K562 (cell line): ENCODE results near the gene KPNA4. TPM values are rescaled to one million over a fixed set of nuclear protein-coding genes. Genes with fewer than 3 reads are reported as not detected.

ENCODE experiments used
- ATAC-seq: fragments of 200-7000 bp; cut with Tn5 transposase; 3 replicates; pipeline ENCODE4 v1.9.1; 2020; ENCODE audit warnings: moderate library complexity
- BruUV-seq: library from RNA; stranded (reverse); fragments of 400-500 nt; replicated peaks from 2 replicates; lab custom pipeline; 2021; lab: Mats Ljungman, UMichigan
- CTCF ChIA-PET: fragments of 300-600 bp; formaldehyde crosslinking; extraction: SDS; loops from one replicate; lab custom pipeline; 2021; ENCODE audit warnings: low intra/inter-chr PET ratio; lab: Yijun Ruan, JAX
- POLR2A ChIA-PET: fragments of 300-600, 350-650 bp; sonication (Branson Sonifier 250); formaldehyde crosslinking; extraction: SDS; loops from one replicate; lab custom pipeline; 2021; ENCODE audit warnings: antibody characterized with exemption, inconsistent platforms; lab: Yijun Ruan, JAX
- DNase-seq, 4 experiments: peaks; one replicate each; pipeline versions ENCODE4 v3.0.0 to v3.0.0-alpha.2; 2011 to 2018; ENCODE audit warnings: low spot score in 3 of 4, mixed read lengths in 3 of 4; ENCODE audit errors: extremely low read depth in 1 of 4
- FAIRE-seq: peaks from 2 replicates; lab custom pipeline; 2011; peaks lifted over from hg19 to GRCh38; lab: Jason Lieb, UNC
- H2AFZ ChIP-seq: 2 replicates; pipeline ENCODE4 v1.6.0; 2011; ENCODE audit warnings: low read depth, low read length, control low read depth, inconsistent platforms
- H3K27ac ChIP-seq: fragments of 200-600 bp; 3 replicates; pipeline ENCODE4 v1.8.0; 2011; ENCODE audit warnings: low read depth, mild to moderate bottlenecking, control low read depth, inconsistent platforms, low read length, moderate library complexity, mixed read lengths; ENCODE audit errors: extremely low read depth
- H3K27me3 ChIP-seq, 2 experiments: fragments of 300-600 bp in 1 of 2; 2 replicates in 1 of 2; 3 replicates in 1 of 2; pipeline versions ENCODE4 v1.6.0 to v1.8.0; 2011; ENCODE audit warnings: inconsistent platforms in 2 of 2, low read length in 2 of 2, mild to moderate bottlenecking in 1 of 2, mixed read lengths in 1 of 2, moderate library complexity in 1 of 2; ENCODE audit not compliant: control insufficient read depth in 2 of 2, insufficient read depth in 2 of 2
- H3K36me3 ChIP-seq: fragments of 300-600 bp; 3 replicates; pipeline ENCODE4 v1.8.0; 2011; ENCODE audit warnings: mild to moderate bottlenecking, low read length, inconsistent platforms; ENCODE audit not compliant: control insufficient read depth, insufficient read depth
- H3K4me1 ChIP-seq, 2 experiments: fragments of 200-600 bp in 1 of 2; replicated peaks in 1 of 2; 2 replicates in 1 of 2; 3 replicates in 1 of 2; pipeline versions ENCODE4 v1.5.1 to v1.8.0; 2011; ENCODE audit warnings: inconsistent platforms in 2 of 2, low read length in 2 of 2, mild to moderate bottlenecking in 1 of 2, mixed read lengths in 1 of 2, moderate library complexity in 1 of 2; ENCODE audit not compliant: control insufficient read depth in 2 of 2, insufficient read depth in 2 of 2
- H3K4me2 ChIP-seq: 2 replicates; pipeline ENCODE4 v1.6.1; 2011; ENCODE audit warnings: low read length, control low read depth, inconsistent platforms, mixed read lengths; ENCODE audit not compliant: insufficient read depth
- H3K4me3 ChIP-seq: fragments of 200-600 bp; sonication (generic), shearing (Covaris generic); 2 replicates; pipeline ENCODE4 v1.5.1; 2016; ENCODE audit warnings: control low read depth, inconsistent platforms
- H3K79me2 ChIP-seq: fragments of 200-600 bp; 3 replicates; pipeline ENCODE4 v1.8.0; 2011; ENCODE audit warnings: low read length, inconsistent platforms; ENCODE audit not compliant: control insufficient read depth, insufficient read depth
- H3K9ac ChIP-seq, 2 experiments: 2 replicates each; pipeline versions ENCODE4 v1.6.0 to v1.6.1; 2011; ENCODE audit warnings: low read depth in 2 of 2, low read length in 2 of 2, control low read depth in 1 of 2, inconsistent platforms in 1 of 2, mild to moderate bottlenecking in 1 of 2, mixed read lengths in 1 of 2; ENCODE audit not compliant: insufficient read depth in 1 of 2
- H3K9me1 ChIP-seq: one replicate; pipeline ENCODE4 v1.6.0; 2011; ENCODE audit warnings: inconsistent platforms, mild to moderate bottlenecking, low read length, moderate library complexity; ENCODE audit not compliant: control insufficient read depth, insufficient read depth
- H3K9me3 ChIP-seq: replicated peaks from 2 replicates; pipeline ENCODE4 v1.5.1; 2011; ENCODE audit warnings: low read depth, low read length, inconsistent platforms; ENCODE audit not compliant: control insufficient read depth, insufficient read depth
- H4K20me1 ChIP-seq: replicated peaks from 2 replicates; pipeline ENCODE4 v1.6.1; 2011; ENCODE audit warnings: low read length, inconsistent platforms, mixed read lengths; ENCODE audit not compliant: control insufficient read depth, insufficient read depth
- ATF6 ChIP-seq: sonication (generic); formaldehyde crosslinking; IDR thresholded peaks from 2 replicates; pipeline ENCODE4 v1.4.0; 2020; ENCODE audit warnings: mild to moderate bottlenecking, missing genetic modification reagents
- CBX2 ChIP-seq: fragments of 200-600 bp; sonication (generic); IDR thresholded peaks from one replicate; pipeline ENCODE4 v1.6.1; 2012; ENCODE audit warnings: mild to moderate bottlenecking, low read length, inconsistent platforms; ENCODE audit not compliant: insufficient read depth, poor library complexity, severe bottlenecking
- CXXC5 ChIP-seq: fragments of 250-450 bp; sonication (Bioruptor Pico); IDR thresholded peaks from 2 replicates; pipeline ENCODE4 v1.8.0; 2022; ENCODE audit warnings: inconsistent platforms, mild to moderate bottlenecking, moderate library complexity
- DMBX1 ChIP-seq: fragments of 250-450 bp; sonication (Bioruptor Pico); IDR thresholded peaks from 2 replicates; pipeline ENCODE4 v1.8.0; 2022; ENCODE audit warnings: inconsistent platforms, mild to moderate bottlenecking, moderate library complexity, borderline replicate concordance
- ETV6 ChIP-seq, 3 experiments: fragments of 150-350 bp in 1 of 3; sonication (generic) in 1 of 3; formaldehyde crosslinking in 1 of 3; IDR thresholded peaks; 2 replicates each; pipeline versions ENCODE4 v1.6.1 to v1.8.0; 2014 to 2022; ENCODE audit warnings: borderline replicate concordance in 2 of 3, low read depth in 2 of 3, antibody characterized with exemption in 1 of 3, low read length in 1 of 3, mild to moderate bottlenecking in 1 of 3, missing genetic modification reagents in 1 of 3
- LEF1 ChIP-seq: fragments of 450-650 bp; IDR thresholded peaks from 2 replicates; pipeline ENCODE4 v1.6.1; 2016; ENCODE audit warnings: mild to moderate bottlenecking
- POLR3A ChIP-seq: IDR thresholded peaks from 2 replicates; pipeline ENCODE4 v1.6.1; 2011; ENCODE audit warnings: borderline replicate concordance, mild to moderate bottlenecking, moderate library complexity; ENCODE audit not compliant: insufficient read length, insufficient read depth; ENCODE audit errors: extremely low read depth
- ZNF134 ChIP-seq: fragments of 250-450 bp; sonication (Bioruptor Pico); conservative IDR thresholded peaks from 2 replicates; pipeline ENCODE4 v1.4.0; 2020
- ZNF263 ChIP-seq: sonication (generic); formaldehyde crosslinking; IDR thresholded peaks from 2 replicates; pipeline ENCODE4 v1.8.0; 2022; ENCODE audit warnings: mild to moderate bottlenecking, missing genetic modification reagents, borderline replicate concordance
- WGBS: fragments of 100-300 bp; shearing (Covaris generic); methylation state at CpG from one replicate; pipeline ENCODE4 v1.1.6; 2016; ENCODE audit warnings: low coverage, mixed read lengths; ENCODE audit not compliant: insufficient coverage; ENCODE audit errors: missing lambda C conversion rate; 5-methylcytosine and 5-hydroxymethylcytosine counted together
- in situ Hi-C: fragments of 300-500 bp; cut with MboI; formaldehyde crosslinking; loops from 4 replicates; pipeline ENCODE4 v1.15.0; 2018; ENCODE audit warnings: inconsistent platforms, mixed read lengths
- intact Hi-C: fragments of 100-400 bp; cut with micrococcal nuclease; formaldehyde crosslinking; loops from 2 replicates; pipeline ENCODE4 v1.14.2; 2022
- polyA plus RNA-seq, 8 experiments: library from polyadenylated mRNA; depleted of rRNA in 4 of 8; stranded (reverse) in 5 of 8; unstranded in 3 of 8; fragments of >200 nt; fragmentation: Nextera tagmentation in 2 of 8; fragmentation: Illumina TruSeq in 1 of 8; extraction: Ambion mirVana in 2 of 8; extraction: Trizol in 1 of 8; gene quantifications; 2 replicates each; pipeline versions ENCODE4 v1.2.1 to v1.2.3, GENCODE V29; 2011 to 2014; ENCODE audit warnings: inconsistent platforms in 1 of 8, missing spikeins in 1 of 8
- total RNA-seq, 7 experiments: library from RNA; depleted of rRNA in 6 of 7; stranded (reverse); fragments of >200 nt in 6 of 7; fragmentation: Illumina TruSeq in 2 of 7; extraction: Trizol in 2 of 7; gene quantifications; 2 replicates each; pipeline versions ENCODE4 v1.2.1 to v1.2.3, GENCODE V29; 2011 to 2021; ENCODE audit warnings: low replicate concordance in 1 of 7
- TF ChIP-seq, protein P1 (sequence below), 2 experiments: fragments of 450-650 bp in 1 of 2; sonication (generic) in 1 of 2; formaldehyde crosslinking; conservative IDR thresholded peaks; 2 replicates each; pipeline versions ENCODE4 v1.4.0 to v1.8.1; 2020 to 2022; ENCODE audit warnings: mild to moderate bottlenecking in 1 of 2, missing genetic modification reagents in 1 of 2

Gene KPNA4
- total and polyA plus RNA-seq, 9 of the 15 experiments (the other 6 are each of a cell fraction or from before 2014, with no cell fraction given): 13.9 to 66.6 (median 34.5) TPM

DNA sequence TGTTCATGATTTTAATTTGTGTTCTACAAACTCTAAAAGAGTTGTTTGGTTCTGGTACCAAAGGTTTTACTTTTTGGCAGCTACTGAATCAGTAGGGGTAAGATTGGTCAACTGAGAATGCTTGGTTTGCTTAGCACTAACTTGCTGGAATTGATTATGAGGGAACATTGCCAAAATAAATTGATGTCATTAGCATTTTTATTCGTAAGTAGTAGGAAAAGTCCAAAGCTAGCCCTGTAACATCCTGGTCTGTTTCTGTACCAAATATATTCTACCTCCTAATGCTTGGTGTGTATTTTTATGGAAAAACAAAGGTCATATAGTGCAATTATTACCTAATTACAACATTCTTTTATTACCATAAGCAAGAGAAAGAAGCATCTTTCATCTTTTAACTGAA lies 35.9 kb upstream of the KPNA4 start (continued):
- no peak for TF ChIP-seq ATF6

- no peaks in the 10 kb centered on the region for H3K9me1 ChIP-seq
- no peaks in the 10 kb centered on the region for H3K4me1 ChIP-seq
- no peak for DNase-seq
- WGBS: 0% methylated on average over 2 of the region's 2 CpGs
- intact Hi-C loops (no loop called here), in situ Hi-C loops (no loop called here)
- no peak overlapping the region for H3K27ac ChIP-seq
- no peak overlapping the region for H3K4me3 ChIP-seq
- H3K9me3 ChIP-seq: no peaks in the 10 kb centered on the region
- ATAC-seq: no peak
- POLR2A ChIA-PET: interaction anchor here (2.0 kb wide), 1 partner anchor 8 kb away, joined by 6 read pairs; no protein-coding TSS in a partner anchor
- BruUV-seq: no TSS peak
- CTCF ChIA-PET: no interaction called here
- no peak for FAIRE-seq
- H3K4me2 ChIP-seq: no peak overlapping the region
- no peaks in the 10 kb centered on the region for H4K20me1 ChIP-seq
- H3K9ac ChIP-seq: no peak overlapping the region
- H2AFZ ChIP-seq: no peak overlapping the region
- H3K36me3 ChIP-seq: no peaks in the 10 kb centered on the region
- H3K27me3 ChIP-seq: no peaks in the 10 kb centered on the region
- H3K79me2 ChIP-seq: no peaks in the 10 kb centered on the region
- TF ChIP-seq DMBX1 (CRISPR knock-in tag): no peak
- TF ChIP-seq, protein P1, sequence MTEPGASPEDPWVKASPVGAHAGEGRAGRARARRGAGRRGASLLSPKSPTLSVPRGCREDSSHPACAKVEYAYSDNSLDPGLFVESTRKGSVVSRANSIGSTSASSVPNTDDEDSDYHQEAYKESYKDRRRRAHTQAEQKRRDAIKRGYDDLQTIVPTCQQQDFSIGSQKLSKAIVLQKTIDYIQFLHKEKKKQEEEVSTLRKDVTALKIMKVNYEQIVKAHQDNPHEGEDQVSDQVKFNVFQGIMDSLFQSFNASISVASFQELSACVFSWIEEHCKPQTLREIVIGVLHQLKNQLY (CRISPR knock-in tag; conservative IDR thresholded peaks at IDR 0.05): no peak
- no peak for TF ChIP-seq ETV6 (IDR thresholded peaks at IDR 0.05; ENCODE audit: borderline replicate concordance in 1 of 2, low read depth in 2 of 2, low read length in 1 of 2)
- no peak for TF ChIP-seq ETV6 (CRISPR knock-in tag; IDR thresholded peaks at IDR 0.05; ENCODE audit: borderline replicate concordance)
- TF ChIP-seq POLR3A: no peak
- TF ChIP-seq CXXC5 (CRISPR knock-in tag): no peak
- no peak for TF ChIP-seq ZNF263 (CRISPR knock-in tag)
- no peak for TF ChIP-seq CBX2
- no peak for TF ChIP-seq LEF1
- no peak for TF ChIP-seq ZNF134 (CRISPR knock-in tag)
Measured at GRCh38 chr3:160598865-160599264, 33.5 kb upstream of the KPNA4 start.
